Gastroesophageal sphincter (tissue), 3 donors: ENCODE measurements around the gene CNTLN.

Source experiments
- EP300 ChIP-seq: sonication (generic); formaldehyde crosslinking; IDR thresholded peaks from one replicate; pipeline ENCODE4 v1.6.1; 2017; ENCODE audit warnings: antibody characterized with exemption, mild to moderate bottlenecking
- POLR2A ChIP-seq, 2 donors: fragments of 450-650 bp; IDR thresholded peaks; one replicate each; pipeline ENCODE4 v1.6.1; 2017; ENCODE audit warnings: antibody characterized with exemption in 2 of 2, mild to moderate bottlenecking in 2 of 2, moderate library complexity in 1 of 2
- POLR2AphosphoS5 ChIP-seq: sonication (generic); formaldehyde crosslinking; IDR thresholded peaks from one replicate; pipeline ENCODE4 v1.6.1; 2017; ENCODE audit warnings: antibody characterized with exemption
- TF ChIP-seq, protein P1 (sequence below), 4 experiments: fragments of 200-600 bp in 2 of 4; fragments of 450-650 bp in 2 of 4; sonication (generic) in 1 of 4; IDR thresholded peaks; one replicate each; pipeline ENCODE4 v1.5.1; 2017 to 2019; ENCODE audit warnings: antibody characterized with exemption in 4 of 4, mild to moderate bottlenecking in 2 of 4, moderate library complexity in 2 of 4

DNA sequence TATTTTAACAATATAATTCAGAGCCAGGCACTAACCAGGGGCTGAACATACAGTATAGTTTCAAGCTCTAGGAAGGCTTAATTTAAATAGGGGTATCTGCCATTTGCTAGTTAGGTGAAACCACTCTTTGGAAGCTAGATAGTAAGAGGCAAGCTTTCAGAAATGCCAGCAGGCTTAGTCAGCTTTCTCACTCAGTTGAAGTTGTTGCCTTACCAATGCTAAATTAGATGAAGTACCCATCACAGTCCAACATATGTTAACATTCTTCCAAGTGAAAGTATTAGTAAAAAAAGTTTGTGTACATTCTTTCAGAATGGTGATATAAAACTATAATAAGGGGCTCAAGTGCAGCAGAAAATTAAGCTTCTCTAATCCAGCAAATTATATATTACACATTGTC, 215.0 kb downstream of the CNTLN start:
- TF ChIP-seq, protein P1, sequence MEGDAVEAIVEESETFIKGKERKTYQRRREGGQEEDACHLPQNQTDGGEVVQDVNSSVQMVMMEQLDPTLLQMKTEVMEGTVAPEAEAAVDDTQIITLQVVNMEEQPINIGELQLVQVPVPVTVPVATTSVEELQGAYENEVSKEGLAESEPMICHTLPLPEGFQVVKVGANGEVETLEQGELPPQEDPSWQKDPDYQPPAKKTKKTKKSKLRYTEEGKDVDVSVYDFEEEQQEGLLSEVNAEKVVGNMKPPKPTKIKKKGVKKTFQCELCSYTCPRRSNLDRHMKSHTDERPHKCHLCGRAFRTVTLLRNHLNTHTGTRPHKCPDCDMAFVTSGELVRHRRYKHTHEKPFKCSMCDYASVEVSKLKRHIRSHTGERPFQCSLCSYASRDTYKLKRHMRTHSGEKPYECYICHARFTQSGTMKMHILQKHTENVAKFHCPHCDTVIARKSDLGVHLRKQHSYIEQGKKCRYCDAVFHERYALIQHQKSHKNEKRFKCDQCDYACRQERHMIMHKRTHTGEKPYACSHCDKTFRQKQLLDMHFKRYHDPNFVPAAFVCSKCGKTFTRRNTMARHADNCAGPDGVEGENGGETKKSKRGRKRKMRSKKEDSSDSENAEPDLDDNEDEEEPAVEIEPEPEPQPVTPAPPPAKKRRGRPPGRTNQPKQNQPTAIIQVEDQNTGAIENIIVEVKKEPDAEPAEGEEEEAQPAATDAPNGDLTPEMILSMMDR (IDR thresholded peaks at IDR 0.05): no peak
- TF ChIP-seq POLR2A (IDR thresholded peaks at IDR 0.05) (no peak), EP300 (no peak), POLR2AphosphoS5 (no peak)
